Measurements from ENCODE around the gene CHSY1. TPM values are rescaled to one million over a fixed set of nuclear protein-coding genes. Genes with fewer than 3 reads are reported as not detected.

Gene CHSY1
- total and polyA plus RNA-seq, 12 donors: 14.8 to 82.5 (median 34.2) TPM

DNA sequence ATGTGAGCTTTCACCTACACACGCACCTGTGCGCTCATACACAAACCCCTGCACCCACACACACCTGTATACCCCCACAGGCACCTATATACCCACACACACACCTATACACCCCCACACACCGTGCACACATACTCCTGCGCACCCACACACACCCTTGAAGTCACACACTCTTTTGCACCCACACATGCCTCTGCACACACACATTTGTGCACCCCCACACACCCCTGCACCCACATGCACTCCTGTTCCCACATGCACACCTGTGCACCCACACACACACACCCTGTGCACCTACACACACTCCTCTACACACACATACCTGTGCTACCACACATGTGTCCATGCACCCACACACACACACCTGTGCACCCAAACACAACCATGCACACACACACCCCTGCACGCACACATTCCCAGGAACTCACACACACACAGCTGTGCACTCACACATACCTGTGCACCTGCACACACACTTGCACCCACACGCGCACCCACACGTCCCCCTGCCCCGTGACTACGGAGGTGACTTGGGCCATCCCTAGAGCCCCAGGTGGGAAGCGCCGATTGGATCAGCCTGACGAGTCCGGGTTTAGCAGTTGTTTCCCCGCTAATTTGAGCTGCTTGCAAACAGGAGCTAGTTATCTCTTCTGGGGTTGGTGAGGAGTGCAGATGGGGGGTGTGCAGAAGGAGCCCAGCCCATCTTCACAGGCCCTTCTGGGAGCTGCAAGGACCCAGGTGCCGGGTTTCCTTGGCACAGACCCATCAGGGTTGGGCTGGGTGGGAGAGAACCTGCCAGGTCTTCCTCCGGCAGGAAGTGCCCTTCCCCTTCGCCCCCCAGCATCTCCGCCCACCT is 97.8 kb downstream of the CHSY1 start:
- H3K36me3 ChIP-seq (replicated peaks in 1 of 2): no peaks in the 10 kb centered on the region
- H3K9me3 ChIP-seq (replicated peaks in 1 of 3): no peaks in the 10 kb centered on the region
- 94 to 95% (median 95%) methylated on average over 8 to 19 of the region's 19 CpGs for WGBS, 4 donors
- H3K27me3 ChIP-seq: no peaks in the 10 kb centered on the region
- no peak for TF ChIP-seq CTCF (IDR thresholded peaks at IDR 0.05)
- TF ChIP-seq POLR2A (IDR thresholded peaks at IDR 0.05): no peak
- no peak overlapping the region for H3K4me3 ChIP-seq
- H3K4me1 ChIP-seq (replicated peaks in 1 of 2): peaks cover 0 to 7% of the 10 kb centered on the region in 2 donors
- no peak for DNase-seq
- H3K27ac ChIP-seq: no peak overlapping the region
- intact Hi-C loops (cut with DNase I): no loop called here

DNA sequence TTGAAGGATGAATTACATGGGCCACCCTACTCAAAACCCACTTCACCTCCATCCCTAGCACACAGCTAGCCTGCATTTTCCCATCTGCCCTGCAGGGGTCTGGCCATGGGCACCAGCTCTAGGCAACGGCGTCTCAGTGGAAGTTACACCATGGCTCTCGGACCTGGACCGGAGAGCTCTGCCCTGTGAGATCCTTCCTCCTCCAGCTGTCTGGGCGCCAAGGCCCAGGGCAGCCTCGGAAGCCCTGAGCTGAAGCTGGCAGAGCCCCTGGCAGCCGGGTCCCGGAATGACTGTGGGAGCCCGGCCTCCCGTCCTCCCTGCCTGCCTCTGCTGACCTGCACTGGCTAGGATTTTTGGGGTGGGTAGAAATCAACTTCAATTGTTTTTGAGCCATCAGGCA is 98.9 kb downstream of the CHSY1 start:
- H3K4me3 ChIP-seq: no peak overlapping the region
- intact Hi-C loops (cut with DNase I): no loop called here
- no peaks in the 10 kb centered on the region for H3K27me3 ChIP-seq
- peaks cover 0 to 12% of the 10 kb centered on the region in 2 donors for H3K4me1 ChIP-seq (replicated peaks in 1 of 2)
- no peaks in the 10 kb centered on the region for H3K36me3 ChIP-seq (replicated peaks in 1 of 2)
- H3K27ac ChIP-seq: no peak overlapping the region
- WGBS, 4 donors: 89 to 97% (median 94%) methylated on average over 9 to 10 of the region's 10 CpGs
- no peaks in the 10 kb centered on the region for H3K9me3 ChIP-seq (replicated peaks in 1 of 3)
- DNase-seq: no peak
- TF ChIP-seq POLR2A (IDR thresholded peaks at IDR 0.05) (no peak), CTCF (IDR thresholded peaks at IDR 0.05) (peak in 1 of 6 experiments; percentile 32)

DNA sequence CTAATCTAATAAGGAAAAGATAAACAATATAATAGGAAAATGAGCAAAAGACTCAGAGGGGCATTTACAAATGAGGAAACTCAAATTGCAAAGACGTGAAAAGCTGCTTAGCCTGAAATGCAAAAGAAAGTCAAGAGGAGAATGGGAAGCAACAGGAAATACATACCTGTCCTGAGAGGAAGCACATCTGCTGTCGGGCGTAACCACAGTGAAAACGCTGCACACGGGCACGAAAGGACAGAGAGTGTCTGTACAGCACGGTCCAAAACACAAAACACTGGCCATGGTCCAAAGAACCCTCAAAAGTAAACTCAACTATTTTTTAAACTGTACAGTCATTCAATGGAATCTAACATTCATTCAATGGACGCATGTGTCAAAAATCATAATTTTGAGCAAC is 100.6 kb downstream of the CHSY1 start:
- DNase-seq: no peak
- TF ChIP-seq CTCF (IDR thresholded peaks at IDR 0.05): no peak
- TF ChIP-seq POLR2A (IDR thresholded peaks at IDR 0.05): no peak
- no peaks in the 10 kb centered on the region for H3K36me3 ChIP-seq (replicated peaks in 1 of 2)
- H3K27me3 ChIP-seq: no peaks in the 10 kb centered on the region
- no peak overlapping the region for H3K27ac ChIP-seq
- H3K9me3 ChIP-seq (replicated peaks in 1 of 3): no peaks in the 10 kb centered on the region
- intact Hi-C loops (cut with DNase I): no loop called here
- WGBS, 4 donors: 65 to 72% (median 71%) methylated on average over 8 of the region's 8 CpGs
- peaks cover 0 to 12% of the 10 kb centered on the region in 2 donors for H3K4me1 ChIP-seq (replicated peaks in 1 of 2)
- no peak overlapping the region for H3K4me3 ChIP-seq

DNA sequence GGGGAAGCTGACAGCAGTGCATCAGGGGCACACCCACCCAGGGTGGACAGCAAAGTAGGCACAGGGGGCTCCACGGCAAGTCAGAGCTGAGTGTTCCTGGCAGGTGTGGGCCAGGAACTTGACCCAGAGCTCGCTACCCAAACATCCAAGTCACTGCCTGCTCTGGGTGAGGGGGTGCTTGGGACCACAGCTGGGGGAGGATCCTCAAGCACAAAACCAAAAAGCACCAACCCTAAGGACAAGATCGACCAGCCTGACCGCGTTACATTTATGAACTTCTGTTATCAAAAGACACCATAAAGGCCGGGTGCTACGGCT is 101.2 kb downstream of the CHSY1 start:
- WGBS, 4 donors: 94 to 96% (median 94%) methylated on average over 6 to 7 of the region's 7 CpGs
- Histone ChIP-seq H3K4me1 (replicated peaks in 1 of 2) (peaks cover 0 to 12% of the 10 kb centered on the region in 2 donors), H3K4me3 (no peak overlapping the region), H3K36me3 (replicated peaks in 1 of 2) (no peaks in the 10 kb centered on the region), H3K27me3 (no peaks in the 10 kb centered on the region), H3K27ac (no peak overlapping the region), H3K9me3 (replicated peaks in 1 of 3) (no peaks in the 10 kb centered on the region)
- TF ChIP-seq CTCF (IDR thresholded peaks at IDR 0.05) (no peak), POLR2A (IDR thresholded peaks at IDR 0.05) (no peak)
- intact Hi-C loops (cut with DNase I): no loop called here
- no peak for DNase-seq
